Ascending aorta (tissue), 2 donors: ENCODE results near the gene HSPA4. TPM values are rescaled to one million over a fixed set of nuclear protein-coding genes. Genes with fewer than 3 reads are reported as not detected.

Experiments
- DNase-seq, 2 donors: peaks; one replicate each; pipeline ENCODE4 v3.0.0-alpha.2; 2019; ENCODE audit warnings: low spot score in 2 of 2
- H3K27ac ChIP-seq, 2 donors: fragments of 200-600 bp; sonication (generic); one replicate each; pipeline ENCODE4 v1.5.1; 2016 to 2017; ENCODE audit warnings: mild to moderate bottlenecking in 1 of 2
- H3K27me3 ChIP-seq: fragments of 200-600 bp; sonication (generic); one replicate; pipeline ENCODE4 v1.5.1; 2017
- H3K36me3 ChIP-seq, 2 donors: fragments of 200-600 bp; sonication (generic); one replicate each; pipeline ENCODE4 v1.5.1; 2016
- H3K4me1 ChIP-seq, 2 donors: fragments of 200-600 bp; sonication (generic); one replicate each; pipeline ENCODE4 v1.5.1; 2016 to 2017; ENCODE audit warnings: mild to moderate bottlenecking in 1 of 2
- H3K4me3 ChIP-seq, 2 donors: fragments of 200-600 bp; sonication (generic); one replicate each; pipeline ENCODE4 v1.5.1; 2016 to 2017; ENCODE audit warnings: mild to moderate bottlenecking in 1 of 2
- H3K9me3 ChIP-seq, 2 donors: fragments of 200-600 bp; sonication (generic); one replicate each; pipeline ENCODE4 v1.5.1; 2016
- CTCF ChIP-seq, 3 experiments: fragments of 200-600 bp in 2 of 3; fragments of 450-650 bp in 1 of 3; sonication (generic) in 2 of 3; IDR thresholded peaks; one replicate each; pipeline ENCODE4 v1.5.1; 2016 to 2019; ENCODE audit warnings: antibody characterized with exemption in 3 of 3, mild to moderate bottlenecking in 1 of 3, moderate library complexity in 1 of 3
- intact Hi-C: fragments of 100-400 bp; cut with DNase I; formaldehyde crosslinking; loops from one replicate; pipeline ENCODE4 v1.15.1; 2023
- total RNA-seq: library from RNA; depleted of rRNA; stranded (reverse); fragments of >200 nt; gene quantifications from one replicate; pipeline ENCODE4 v1.1.0, GENCODE V29; 2016

The HSPA4 gene
- total RNA-seq, 1 donor from 2014 or later, result 16.2 TPM

DNA sequence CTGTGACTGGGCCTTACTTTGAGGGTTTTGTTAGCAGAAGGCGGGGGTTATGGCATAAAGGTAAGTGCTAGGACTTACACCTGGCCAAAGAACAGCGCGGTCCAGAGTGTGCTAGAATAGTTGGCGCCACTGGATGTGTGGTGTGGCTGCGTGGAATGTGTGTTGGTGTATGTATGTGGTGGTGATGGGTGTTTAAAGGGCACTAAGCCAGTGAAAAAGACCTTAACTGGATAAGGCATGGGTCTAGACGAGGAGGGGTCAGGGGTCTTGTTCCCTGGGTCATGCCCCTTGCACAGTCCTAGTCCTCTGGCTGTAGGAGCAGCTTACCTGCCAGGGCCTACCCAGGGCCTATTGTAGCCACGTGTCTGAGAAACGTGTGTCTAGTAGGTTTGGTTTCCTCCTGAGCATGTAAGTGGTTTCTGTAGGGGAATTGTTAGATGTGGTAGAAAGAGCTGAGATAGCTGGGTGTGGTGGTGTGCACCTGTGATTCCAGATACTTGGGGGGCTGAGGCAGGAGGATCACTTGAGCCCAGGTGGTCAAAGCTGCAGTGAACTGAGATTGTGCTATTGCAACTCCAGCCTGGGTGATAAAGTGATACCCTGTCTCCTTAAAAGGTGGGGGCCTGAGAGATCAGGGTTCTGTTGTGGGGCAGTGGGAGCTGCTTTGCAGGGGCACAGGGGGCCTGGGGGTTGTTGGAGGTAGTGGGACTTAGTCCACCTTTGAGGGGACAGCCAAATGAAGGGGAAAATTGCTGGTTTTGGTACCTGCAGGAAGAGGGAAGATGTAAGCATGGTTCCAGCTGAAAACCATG is 55.2 kb downstream of the HSPA4 start:
- Histone ChIP-seq H3K27ac (no peak overlapping the region), H3K4me3 (no peak overlapping the region), H3K4me1 (peaks cover 0 to 20% of the 10 kb centered on the region in 2 donors), H3K36me3 (peaks cover 33 to 36% of the 10 kb centered on the region in 2 donors), H3K9me3 (no peaks in the 10 kb centered on the region), H3K27me3 (no peaks in the 10 kb centered on the region)
- intact Hi-C loops, result no loop called here
- no peak for DNase-seq
- no peak for TF ChIP-seq CTCF (IDR thresholded peaks at IDR 0.05)

- TF ChIP-seq CTCF (IDR thresholded peaks at IDR 0.05), result no peak
- Histone ChIP-seq H3K9me3 (no peaks in the 10 kb centered on the region), H3K4me3 (no peak overlapping the region), H3K27ac (no peak overlapping the region), H3K27me3 (no peaks in the 10 kb centered on the region), H3K36me3 (peaks cover 20 to 23% of the 10 kb centered on the region in 2 donors), H3K4me1 (peaks cover 0 to 20% of the 10 kb centered on the region in 2 donors)
- intact Hi-C loops, result no loop called here
- DNase-seq, result no peak
Measured at GRCh38 chr5:133108481-133108921, 56.7 kb downstream of the HSPA4 start.

- peak in 1 of 2 donors; percentile 84 for DNase-seq
- intact Hi-C loops, result loop anchor here (5.0 to 10.0 kb wide), 4 partner anchors 135 to 837 kb away; partner anchors contain the start of gene FSTL4
- Histone ChIP-seq H3K27me3 (no peaks in the 10 kb centered on the region), H3K4me1 (peaks cover 0 to 20% of the 10 kb centered on the region in 2 donors), H3K4me3 (no peak overlapping the region), H3K36me3 (peaks cover 9 to 10% of the 10 kb centered on the region in 2 donors), H3K9me3 (no peaks in the 10 kb centered on the region), H3K27ac (peak overlapping the region; percentile 35 to 82)
- no peak for TF ChIP-seq CTCF (IDR thresholded peaks at IDR 0.05)
Measured at GRCh38 chr5:133109655-133110483, 58.1 kb downstream of the HSPA4 start.

DNA sequence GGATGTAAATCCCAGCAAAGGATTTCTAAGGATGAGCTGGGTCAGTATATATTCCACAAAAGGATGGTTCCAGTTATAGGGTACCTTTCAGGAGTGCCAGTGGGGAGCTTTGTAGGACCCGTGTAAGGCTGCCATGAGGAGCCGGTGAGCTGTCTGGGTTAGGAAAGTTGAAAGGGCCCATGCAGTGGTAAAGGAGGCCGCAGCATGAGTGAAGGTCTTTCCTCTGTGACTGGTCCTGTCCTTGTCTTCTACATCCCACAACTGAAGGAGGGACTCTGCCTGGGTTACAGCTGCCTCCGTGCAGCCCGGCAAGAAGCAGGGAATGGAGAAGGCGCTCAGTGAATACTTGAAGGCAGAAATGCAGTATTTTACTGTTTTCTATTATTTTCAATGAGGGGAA is 58.9 kb downstream of the HSPA4 start:
- no peak for TF ChIP-seq CTCF (IDR thresholded peaks at IDR 0.05)
- Histone ChIP-seq H3K27me3 (no peaks in the 10 kb centered on the region), H3K27ac (peak overlapping the region; percentile 31 to 82), H3K36me3 (peaks cover 1% of the 10 kb centered on the region in 2 donors), H3K4me3 (no peak overlapping the region), H3K9me3 (no peaks in the 10 kb centered on the region), H3K4me1 (peaks cover 0 to 20% of the 10 kb centered on the region in 2 donors)
- intact Hi-C loops, result loop anchor here (5.0 to 10.0 kb wide), 4 partner anchors 134 to 837 kb away; partner anchors contain the start of gene FSTL4
- DNase-seq, result no peak

DNA sequence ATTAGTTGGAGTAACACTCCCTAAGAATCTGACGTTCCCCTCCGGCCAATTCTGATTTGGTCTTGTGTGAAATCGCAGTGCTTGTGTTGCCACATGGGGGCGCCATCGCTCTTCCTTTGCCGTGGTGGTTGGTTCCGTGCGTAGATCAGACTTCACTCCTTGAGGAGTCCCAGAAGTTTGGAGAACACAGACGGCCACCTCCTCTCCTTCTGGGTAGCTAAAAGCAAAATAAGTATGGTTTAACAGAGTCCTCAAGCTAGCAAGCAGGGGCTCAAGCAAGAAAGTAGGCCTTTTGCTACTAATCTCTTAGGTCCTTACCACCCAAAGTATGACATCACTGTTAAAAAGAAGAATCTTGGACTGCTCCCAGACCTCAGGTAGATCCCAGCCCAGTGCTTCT is 59.5 kb downstream of the HSPA4 start:
- Histone ChIP-seq H3K9me3 (no peaks in the 10 kb centered on the region), H3K4me3 (no peak overlapping the region), H3K27ac (peak overlapping the region; percentile 31 to 82), H3K36me3 (no peaks in the 10 kb centered on the region), H3K27me3 (no peaks in the 10 kb centered on the region), H3K4me1 (peaks cover 0 to 20% of the 10 kb centered on the region in 2 donors)
- intact Hi-C loops, result loop anchor here (5.0 to 10.0 kb wide), 4 partner anchors 134 to 836 kb away; partner anchors contain the start of gene FSTL4
- peak; percentile 88 to 91 (median 89) for TF ChIP-seq CTCF (IDR thresholded peaks at IDR 0.05)
- peak in 1 of 2 donors; percentile 91 for DNase-seq
